WTC11 (cell line): ENCODE data around the gene LOXL4. TPM values are rescaled to one million over a fixed set of nuclear protein-coding genes. Genes with fewer than 3 reads are reported as not detected.

Experiments
- ATAC-seq: fragments of 200-7000 bp; cut with Tn5 transposase; 2 replicates; pipeline ENCODE4 v1.10.0; 2021; ENCODE audit warnings: mild to moderate bottlenecking, moderate library complexity
- CTCF ChIA-PET: fragments of 300-600 bp; sonication (Branson Sonifier 250); formaldehyde crosslinking; loops from one replicate; lab custom pipeline; 2021; ENCODE audit warnings: antibody characterized with exemption; lab: Charles Lee
- POLR2A ChIA-PET: fragments of 350-600 bp; sonication (Branson Sonifier 250); formaldehyde crosslinking; loops from one replicate; lab custom pipeline; 2021; ENCODE audit warnings: antibody characterized with exemption; lab: Charles Lee
- DNase-seq: peaks from one replicate; pipeline ENCODE4 v3.0.0; 2021; ENCODE audit warnings: low spot score
- H3K27ac Mint-ChIP-seq: 2 replicates; pipeline ENCODE4 v1.8.0; 2021; ENCODE audit warnings: mixed read lengths
- H3K27me3 Mint-ChIP-seq: 2 replicates; pipeline ENCODE4 v1.8.0; 2021; ENCODE audit warnings: low read depth, mild to moderate bottlenecking, moderate library complexity, mixed read lengths
- H3K36me3 Mint-ChIP-seq: 2 replicates; pipeline ENCODE4 v1.8.0; 2021; ENCODE audit warnings: mixed read lengths
- H3K4me1 Mint-ChIP-seq: 2 replicates; pipeline ENCODE4 v1.8.0; 2022; ENCODE audit warnings: mixed read lengths
- H3K4me3 Mint-ChIP-seq: 2 replicates; pipeline ENCODE4 v1.8.0; 2021; ENCODE audit warnings: mild to moderate bottlenecking, moderate library complexity, mixed read lengths
- H3K9me3 Mint-ChIP-seq: 2 replicates; pipeline ENCODE4 v1.8.0; 2021; ENCODE audit warnings: mixed read lengths
- ATF1 ChIP-seq: sonication (generic); formaldehyde crosslinking; IDR thresholded peaks from 2 replicates; pipeline ENCODE4 v1.8.1; 2023; ENCODE audit warnings: mild to moderate bottlenecking, moderate library complexity, missing genetic modification reagents
- EMX1 ChIP-seq: fragments of 250-450 bp; sonication (Bioruptor Pico); IDR thresholded peaks from 2 replicates; pipeline ENCODE4 v1.8.0; 2021; ENCODE audit warnings: mild to moderate bottlenecking
- FOXP1 ChIP-seq: sonication (generic); formaldehyde crosslinking; IDR thresholded peaks from 2 replicates; pipeline ENCODE4 v1.8.0; 2022; ENCODE audit warnings: missing genetic modification reagents, mild to moderate bottlenecking, moderate library complexity, borderline replicate concordance
- GRHL2 ChIP-seq: fragments of 250-450 bp; sonication (Bioruptor Pico); IDR thresholded peaks from 2 replicates; pipeline ENCODE4 v1.8.0; 2022; ENCODE audit warnings: mild to moderate bottlenecking, moderate library complexity; ENCODE audit not compliant: insufficient replicate concordance, severe bottlenecking
- KAT7 ChIP-seq: sonication (generic); formaldehyde crosslinking; IDR thresholded peaks from 2 replicates; pipeline ENCODE4 v1.8.1; 2023; ENCODE audit warnings: missing genetic modification reagents, mild to moderate bottlenecking, borderline replicate concordance
- SP1 ChIP-seq: sonication (generic); formaldehyde crosslinking; conservative IDR thresholded peaks from 2 replicates; pipeline ENCODE4 v1.8.1; 2022; ENCODE audit warnings: missing genetic modification reagents
- ZNF121 ChIP-seq: sonication (generic); formaldehyde crosslinking; IDR thresholded peaks from 2 replicates; pipeline ENCODE4 v1.8.0; 2023; ENCODE audit warnings: missing genetic modification reagents
- total RNA-seq: library from RNA; stranded (reverse); gene quantifications from 3 replicates; pipeline ENCODE4 v1.2.3, GENCODE V29; 2021
- TF ChIP-seq, protein P1 (sequence below): sonication (generic); formaldehyde crosslinking; IDR thresholded peaks from 2 replicates; pipeline ENCODE4 v1.8.0; 2022; ENCODE audit warnings: missing genetic modification reagents
- TF ChIP-seq, protein P2 (sequence below): sonication (generic); formaldehyde crosslinking; IDR thresholded peaks from 2 replicates; pipeline ENCODE4 v1.8.1; 2022; ENCODE audit warnings: low read depth, missing genetic modification reagents, borderline replicate concordance
- TF ChIP-seq, protein P3 (sequence below): sonication (generic); formaldehyde crosslinking; IDR thresholded peaks from 2 replicates; pipeline ENCODE4 v1.8.1; 2023; ENCODE audit warnings: mild to moderate bottlenecking, missing genetic modification reagents, borderline replicate concordance
- TF ChIP-seq, protein P4 (sequence below): sonication (generic); formaldehyde crosslinking; IDR thresholded peaks from 2 replicates; pipeline ENCODE4 v1.8.1; 2023; ENCODE audit warnings: mild to moderate bottlenecking, moderate library complexity, missing genetic modification reagents
- TF ChIP-seq, protein P5 (sequence below): sonication (generic); formaldehyde crosslinking; IDR thresholded peaks from 2 replicates; pipeline ENCODE4 v1.8.0; 2023; ENCODE audit warnings: mild to moderate bottlenecking, missing genetic modification reagents
- TF ChIP-seq, protein P6 (sequence below): fragments of 250-450 bp; sonication (Bioruptor Pico); IDR thresholded peaks from 2 replicates; pipeline ENCODE4 v1.9.0; 2021; ENCODE audit warnings: moderate library complexity, mild to moderate bottlenecking, inconsistent platforms, borderline replicate concordance

LOXL4 gene
- total RNA-seq, 1 experiment from 2014 or later: 0.35 TPM

DNA sequence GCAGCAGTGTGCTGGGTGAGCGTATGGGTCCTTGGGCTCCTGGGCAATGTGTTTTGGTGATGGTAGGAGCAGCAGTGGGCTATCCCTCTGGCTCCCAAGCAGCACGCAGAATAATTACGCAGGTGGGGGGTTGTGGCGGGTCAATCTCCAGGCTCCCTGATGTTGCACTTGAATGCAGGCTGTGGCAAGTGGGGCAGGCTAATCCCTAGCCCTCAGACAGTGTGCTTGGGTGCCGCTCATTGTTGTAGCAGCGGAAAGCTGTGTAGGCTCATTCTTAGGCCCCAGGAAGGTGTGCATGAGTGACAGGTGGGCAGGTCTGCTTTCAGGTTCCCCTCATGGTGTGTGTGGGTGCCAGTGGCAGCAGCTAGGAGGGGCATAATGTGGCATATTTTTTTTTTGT is 44.1 kb downstream of the LOXL4 start (continued):
- TF ChIP-seq, protein P1, sequence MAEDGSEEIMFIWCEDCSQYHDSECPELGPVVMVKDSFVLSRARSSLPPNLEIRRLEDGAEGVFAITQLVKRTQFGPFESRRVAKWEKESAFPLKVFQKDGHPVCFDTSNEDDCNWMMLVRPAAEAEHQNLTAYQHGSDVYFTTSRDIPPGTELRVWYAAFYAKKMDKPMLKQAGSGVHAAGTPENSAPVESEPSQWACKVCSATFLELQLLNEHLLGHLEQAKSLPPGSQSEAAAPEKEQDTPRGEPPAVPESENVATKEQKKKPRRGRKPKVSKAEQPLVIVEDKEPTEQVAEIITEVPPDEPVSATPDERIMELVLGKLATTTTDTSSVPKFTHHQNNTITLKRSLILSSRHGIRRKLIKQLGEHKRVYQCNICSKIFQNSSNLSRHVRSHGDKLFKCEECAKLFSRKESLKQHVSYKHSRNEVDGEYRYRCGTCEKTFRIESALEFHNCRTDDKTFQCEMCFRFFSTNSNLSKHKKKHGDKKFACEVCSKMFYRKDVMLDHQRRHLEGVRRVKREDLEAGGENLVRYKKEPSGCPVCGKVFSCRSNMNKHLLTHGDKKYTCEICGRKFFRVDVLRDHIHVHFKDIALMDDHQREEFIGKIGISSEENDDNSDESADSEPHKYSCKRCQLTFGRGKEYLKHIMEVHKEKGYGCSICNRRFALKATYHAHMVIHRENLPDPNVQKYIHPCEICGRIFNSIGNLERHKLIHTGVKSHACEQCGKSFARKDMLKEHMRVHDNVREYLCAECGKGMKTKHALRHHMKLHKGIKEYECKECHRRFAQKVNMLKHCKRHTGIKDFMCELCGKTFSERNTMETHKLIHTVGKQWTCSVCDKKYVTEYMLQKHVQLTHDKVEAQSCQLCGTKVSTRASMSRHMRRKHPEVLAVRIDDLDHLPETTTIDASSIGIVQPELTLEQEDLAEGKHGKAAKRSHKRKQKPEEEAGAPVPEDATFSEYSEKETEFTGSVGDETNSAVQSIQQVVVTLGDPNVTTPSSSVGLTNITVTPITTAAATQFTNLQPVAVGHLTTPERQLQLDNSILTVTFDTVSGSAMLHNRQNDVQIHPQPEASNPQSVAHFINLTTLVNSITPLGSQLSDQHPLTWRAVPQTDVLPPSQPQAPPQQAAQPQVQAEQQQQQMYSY (CRISPR knock-in tag): no peak

DNA sequence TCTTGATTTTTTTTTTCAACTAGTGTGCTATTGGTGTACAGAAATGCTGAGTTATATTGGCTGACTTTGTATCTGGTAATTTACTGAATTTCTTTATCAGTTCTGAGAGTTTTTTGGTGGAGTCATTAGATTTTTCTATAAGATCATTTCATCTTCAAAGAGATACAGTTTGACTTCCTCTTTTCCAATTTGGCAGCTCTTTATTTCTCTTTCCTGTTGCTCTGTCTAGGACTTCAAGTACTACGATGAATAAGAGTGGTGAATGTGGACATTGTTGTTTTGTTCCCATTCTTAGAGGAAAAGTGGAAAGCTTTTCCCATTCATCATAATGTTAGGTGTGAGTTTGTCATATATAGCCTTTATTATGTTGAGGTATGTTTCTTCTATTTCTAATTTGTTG is 50.2 kb downstream of the LOXL4 start:
- H3K27me3 Mint-ChIP-seq: no peaks in the 10 kb centered on the region
- H3K36me3 Mint-ChIP-seq: peaks cover 9% of the 10 kb centered on the region
- H3K4me1 Mint-ChIP-seq: no peaks in the 10 kb centered on the region
- no peak for ATAC-seq
- no peak overlapping the region for H3K27ac Mint-ChIP-seq
- no peak overlapping the region for H3K4me3 Mint-ChIP-seq
- CTCF ChIA-PET: no interaction called here
- H3K9me3 Mint-ChIP-seq: peaks cover 11% of the 10 kb centered on the region
- TF ChIP-seq, protein P2, sequence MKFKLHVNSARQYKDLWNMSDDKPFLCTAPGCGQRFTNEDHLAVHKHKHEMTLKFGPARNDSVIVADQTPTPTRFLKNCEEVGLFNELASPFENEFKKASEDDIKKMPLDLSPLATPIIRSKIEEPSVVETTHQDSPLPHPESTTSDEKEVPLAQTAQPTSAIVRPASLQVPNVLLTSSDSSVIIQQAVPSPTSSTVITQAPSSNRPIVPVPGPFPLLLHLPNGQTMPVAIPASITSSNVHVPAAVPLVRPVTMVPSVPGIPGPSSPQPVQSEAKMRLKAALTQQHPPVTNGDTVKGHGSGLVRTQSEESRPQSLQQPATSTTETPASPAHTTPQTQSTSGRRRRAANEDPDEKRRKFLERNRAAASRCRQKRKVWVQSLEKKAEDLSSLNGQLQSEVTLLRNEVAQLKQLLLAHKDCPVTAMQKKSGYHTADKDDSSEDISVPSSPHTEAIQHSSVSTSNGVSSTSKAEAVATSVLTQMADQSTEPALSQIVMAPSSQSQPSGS (CRISPR knock-in tag): no peak
- TF ChIP-seq, protein P3, sequence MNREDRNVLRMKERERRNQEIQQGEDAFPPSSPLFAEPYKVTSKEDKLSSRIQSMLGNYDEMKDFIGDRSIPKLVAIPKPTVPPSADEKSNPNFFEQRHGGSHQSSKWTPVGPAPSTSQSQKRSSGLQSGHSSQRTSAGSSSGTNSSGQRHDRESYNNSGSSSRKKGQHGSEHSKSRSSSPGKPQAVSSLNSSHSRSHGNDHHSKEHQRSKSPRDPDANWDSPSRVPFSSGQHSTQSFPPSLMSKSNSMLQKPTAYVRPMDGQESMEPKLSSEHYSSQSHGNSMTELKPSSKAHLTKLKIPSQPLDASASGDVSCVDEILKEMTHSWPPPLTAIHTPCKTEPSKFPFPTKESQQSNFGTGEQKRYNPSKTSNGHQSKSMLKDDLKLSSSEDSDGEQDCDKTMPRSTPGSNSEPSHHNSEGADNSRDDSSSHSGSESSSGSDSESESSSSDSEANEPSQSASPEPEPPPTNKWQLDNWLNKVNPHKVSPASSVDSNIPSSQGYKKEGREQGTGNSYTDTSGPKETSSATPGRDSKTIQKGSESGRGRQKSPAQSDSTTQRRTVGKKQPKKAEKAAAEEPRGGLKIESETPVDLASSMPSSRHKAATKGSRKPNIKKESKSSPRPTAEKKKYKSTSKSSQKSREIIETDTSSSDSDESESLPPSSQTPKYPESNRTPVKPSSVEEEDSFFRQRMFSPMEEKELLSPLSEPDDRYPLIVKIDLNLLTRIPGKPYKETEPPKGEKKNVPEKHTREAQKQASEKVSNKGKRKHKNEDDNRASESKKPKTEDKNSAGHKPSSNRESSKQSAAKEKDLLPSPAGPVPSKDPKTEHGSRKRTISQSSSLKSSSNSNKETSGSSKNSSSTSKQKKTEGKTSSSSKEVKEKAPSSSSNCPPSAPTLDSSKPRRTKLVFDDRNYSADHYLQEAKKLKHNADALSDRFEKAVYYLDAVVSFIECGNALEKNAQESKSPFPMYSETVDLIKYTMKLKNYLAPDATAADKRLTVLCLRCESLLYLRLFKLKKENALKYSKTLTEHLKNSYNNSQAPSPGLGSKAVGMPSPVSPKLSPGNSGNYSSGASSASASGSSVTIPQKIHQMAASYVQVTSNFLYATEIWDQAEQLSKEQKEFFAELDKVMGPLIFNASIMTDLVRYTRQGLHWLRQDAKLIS (CRISPR knock-in tag): no peak
- TF ChIP-seq, protein P4, sequence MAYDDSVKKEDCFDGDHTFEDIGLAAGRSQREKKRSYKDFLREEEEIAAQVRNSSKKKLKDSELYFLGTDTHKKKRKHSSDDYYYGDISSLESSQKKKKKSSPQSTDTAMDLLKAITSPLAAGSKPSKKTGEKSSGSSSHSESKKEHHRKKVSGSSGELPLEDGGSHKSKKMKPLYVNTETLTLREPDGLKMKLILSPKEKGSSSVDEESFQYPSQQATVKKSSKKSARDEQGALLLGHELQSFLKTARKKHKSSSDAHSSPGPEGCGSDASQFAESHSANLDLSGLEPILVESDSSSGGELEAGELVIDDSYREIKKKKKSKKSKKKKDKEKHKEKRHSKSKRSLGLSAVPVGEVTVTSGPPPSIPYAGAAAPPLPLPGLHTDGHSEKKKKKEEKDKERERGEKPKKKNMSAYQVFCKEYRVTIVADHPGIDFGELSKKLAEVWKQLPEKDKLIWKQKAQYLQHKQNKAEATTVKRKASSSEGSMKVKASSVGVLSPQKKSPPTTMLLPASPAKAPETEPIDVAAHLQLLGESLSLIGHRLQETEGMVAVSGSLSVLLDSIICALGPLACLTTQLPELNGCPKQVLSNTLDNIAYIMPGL: no peak
- TF ChIP-seq, protein P5, sequence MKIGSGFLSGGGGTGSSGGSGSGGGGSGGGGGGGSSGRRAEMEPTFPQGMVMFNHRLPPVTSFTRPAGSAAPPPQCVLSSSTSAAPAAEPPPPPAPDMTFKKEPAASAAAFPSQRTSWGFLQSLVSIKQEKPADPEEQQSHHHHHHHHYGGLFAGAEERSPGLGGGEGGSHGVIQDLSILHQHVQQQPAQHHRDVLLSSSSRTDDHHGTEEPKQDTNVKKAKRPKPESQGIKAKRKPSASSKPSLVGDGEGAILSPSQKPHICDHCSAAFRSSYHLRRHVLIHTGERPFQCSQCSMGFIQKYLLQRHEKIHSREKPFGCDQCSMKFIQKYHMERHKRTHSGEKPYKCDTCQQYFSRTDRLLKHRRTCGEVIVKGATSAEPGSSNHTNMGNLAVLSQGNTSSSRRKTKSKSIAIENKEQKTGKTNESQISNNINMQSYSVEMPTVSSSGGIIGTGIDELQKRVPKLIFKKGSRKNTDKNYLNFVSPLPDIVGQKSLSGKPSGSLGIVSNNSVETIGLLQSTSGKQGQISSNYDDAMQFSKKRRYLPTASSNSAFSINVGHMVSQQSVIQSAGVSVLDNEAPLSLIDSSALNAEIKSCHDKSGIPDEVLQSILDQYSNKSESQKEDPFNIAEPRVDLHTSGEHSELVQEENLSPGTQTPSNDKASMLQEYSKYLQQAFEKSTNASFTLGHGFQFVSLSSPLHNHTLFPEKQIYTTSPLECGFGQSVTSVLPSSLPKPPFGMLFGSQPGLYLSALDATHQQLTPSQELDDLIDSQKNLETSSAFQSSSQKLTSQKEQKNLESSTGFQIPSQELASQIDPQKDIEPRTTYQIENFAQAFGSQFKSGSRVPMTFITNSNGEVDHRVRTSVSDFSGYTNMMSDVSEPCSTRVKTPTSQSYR: no peak
- TF ChIP-seq SP1 (CRISPR knock-in tag) (no peak), EMX1 (no peak), ATF1 (no peak), GRHL2 (CRISPR knock-in tag) (no peak), KAT7 (CRISPR knock-in tag) (no peak), ZNF121 (CRISPR knock-in tag) (no peak), FOXP1 (CRISPR knock-in tag) (no peak)
- TF ChIP-seq, protein P6, sequence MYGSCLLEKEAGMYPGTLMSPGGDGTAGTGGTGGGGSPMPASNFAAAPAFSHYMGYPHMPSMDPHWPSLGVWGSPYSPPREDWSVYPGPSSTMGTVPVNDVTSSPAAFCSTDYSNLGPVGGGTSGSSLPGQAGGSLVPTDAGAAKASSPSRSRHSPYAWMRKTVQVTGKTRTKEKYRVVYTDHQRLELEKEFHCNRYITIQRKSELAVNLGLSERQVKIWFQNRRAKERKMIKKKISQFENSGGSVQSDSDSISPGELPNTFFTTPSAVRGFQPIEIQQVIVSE (CRISPR knock-in tag): no peak
- TF ChIP-seq, all 79 proteins: peak for 0
- POLR2A ChIA-PET: no interaction called here
- no peak for DNase-seq
